Kidney (tissue), 14 donors: ENCODE measurements around the gene MYO5B. TPM values are rescaled to one million over a fixed set of nuclear protein-coding genes. Genes with fewer than 3 reads are reported as not detected.
"Not testable (repeated sequence)": the region's sequence is repeated elsewhere in the genome, so short reads cannot be mapped to it uniquely, and the experiment has no call there.

Experiments
- DNase-seq, 5 donors: peaks; one replicate each; pipeline ENCODE4 v3.0.0-alpha.2; 2013 to 2020
- FAIRE-seq: peaks from 2 replicates; lab custom pipeline; 2012; peaks lifted over from hg19 to GRCh38; lab: Jason Lieb, UNC
- H3K27ac ChIP-seq, 2 donors: one replicate each; pipeline ENCODE4 v1.7.0; 2013; ENCODE audit warnings: low read depth in 2 of 2, low read length in 2 of 2, inconsistent platforms in 1 of 2
- H3K27me3 ChIP-seq: one replicate; pipeline ENCODE4 v1.7.1; 2013; ENCODE audit warnings: low read length, inconsistent platforms; ENCODE audit not compliant: control insufficient read depth, insufficient read depth
- H3K36me3 ChIP-seq, 3 donors: one replicate each; pipeline versions ENCODE4 v1.7.0 to v1.7.1; 2013; ENCODE audit warnings: low read length in 3 of 3, control low read depth in 1 of 3, inconsistent platforms in 1 of 3; ENCODE audit not compliant: insufficient read depth in 3 of 3, control insufficient read depth in 2 of 3
- H3K4me1 ChIP-seq, 3 donors: one replicate each; pipeline versions ENCODE4 v1.7.0 to v1.7.1; 2013; ENCODE audit warnings: low read length in 3 of 3, inconsistent platforms in 1 of 3, low read depth in 1 of 3; ENCODE audit not compliant: control insufficient read depth in 2 of 3, insufficient read depth in 2 of 3
- H3K4me3 ChIP-seq, 3 donors: one replicate each; pipeline versions ENCODE4 v1.7.0 to v1.8.1; 2013; ENCODE audit warnings: low read length in 3 of 3, control low read depth in 1 of 3, inconsistent platforms in 1 of 3
- H3K9ac ChIP-seq, 3 donors: one replicate each; pipeline versions ENCODE4 v1.7.0 to v1.7.1; 2013; ENCODE audit warnings: low read length in 3 of 3, control low read depth in 1 of 3, inconsistent platforms in 1 of 3
- H3K9me3 ChIP-seq, 3 donors: one replicate each; pipeline versions ENCODE4 v1.7.0 to v1.7.1; 2013; ENCODE audit warnings: low read length in 3 of 3, control low read depth in 1 of 3, inconsistent platforms in 1 of 3; ENCODE audit not compliant: control insufficient read depth in 2 of 3, insufficient read depth in 1 of 3
- intact Hi-C: fragments of 100-400 bp; cut with DNase I; formaldehyde crosslinking; loops from one replicate; pipeline ENCODE4 v1.11.1; 2022
- polyA plus RNA-seq: library from polyadenylated mRNA; stranded (reverse); fragments of 350-450 nt; fragmentation: Illumina TruSeq; extraction: RNeasy Lipid Tissue Mini Kit (QIAGEN cat#74804); gene quantifications from one replicate; pipeline ENCODE4 v1.2.3, GENCODE V29; 2014; ENCODE audit warnings: low read depth, low replicate concordance; ENCODE audit not compliant: insufficient read depth
- total RNA-seq: library from RNA; stranded (reverse); fragmentation: NEBNext Ultra II Directional; extraction: Animal tissue kit (Norgen Biotek cat#: 25700); gene quantifications from one replicate; pipeline ENCODE4 v1.2.1, GENCODE V29; 2021
- TF ChIP-seq, protein P1 (sequence below): IDR thresholded peaks from 3 replicates; pipeline ENCODE4 v1.5.1; 2012; ENCODE audit warnings: mild to moderate bottlenecking, moderate library complexity, borderline replicate concordance; ENCODE audit not compliant: insufficient read depth; ENCODE audit errors: extremely low read depth
- donor health status: control.
- donor health status: control.
- donor health status: control.
- donor health status: control.
- donor health status: control.
- donor health status: DM: yes; HTN: yes; CAD: no.
- donor health status: Normal renal cell carcinoma (clear cell type).

Gene MYO5B
- total and polyA plus RNA-seq, 2 donors from 2014 or later, result 17.8 to 43.8 TPM

- intact Hi-C loops, result no loop called here
- Histone ChIP-seq H3K4me3 (peak overlapping the region; percentile 37 to 68 (median 38)), H3K27ac (peak overlapping the region; percentile 27 to 45), H3K36me3 (no peaks in the 10 kb centered on the region), H3K4me1 (peaks cover 0 to 6% (median 2%) of the 10 kb centered on the region in 3 donors), H3K9me3 (peaks cover 0 to 4% (median 4%) of the 10 kb centered on the region in 3 donors), H3K9ac (no peak overlapping the region), H3K27me3 (no peaks in the 10 kb centered on the region)
- FAIRE-seq (no peak), DNase-seq (peak in 3 of 5 donors; percentile 15 to 62 (median 56))
- TF ChIP-seq, protein P1, sequence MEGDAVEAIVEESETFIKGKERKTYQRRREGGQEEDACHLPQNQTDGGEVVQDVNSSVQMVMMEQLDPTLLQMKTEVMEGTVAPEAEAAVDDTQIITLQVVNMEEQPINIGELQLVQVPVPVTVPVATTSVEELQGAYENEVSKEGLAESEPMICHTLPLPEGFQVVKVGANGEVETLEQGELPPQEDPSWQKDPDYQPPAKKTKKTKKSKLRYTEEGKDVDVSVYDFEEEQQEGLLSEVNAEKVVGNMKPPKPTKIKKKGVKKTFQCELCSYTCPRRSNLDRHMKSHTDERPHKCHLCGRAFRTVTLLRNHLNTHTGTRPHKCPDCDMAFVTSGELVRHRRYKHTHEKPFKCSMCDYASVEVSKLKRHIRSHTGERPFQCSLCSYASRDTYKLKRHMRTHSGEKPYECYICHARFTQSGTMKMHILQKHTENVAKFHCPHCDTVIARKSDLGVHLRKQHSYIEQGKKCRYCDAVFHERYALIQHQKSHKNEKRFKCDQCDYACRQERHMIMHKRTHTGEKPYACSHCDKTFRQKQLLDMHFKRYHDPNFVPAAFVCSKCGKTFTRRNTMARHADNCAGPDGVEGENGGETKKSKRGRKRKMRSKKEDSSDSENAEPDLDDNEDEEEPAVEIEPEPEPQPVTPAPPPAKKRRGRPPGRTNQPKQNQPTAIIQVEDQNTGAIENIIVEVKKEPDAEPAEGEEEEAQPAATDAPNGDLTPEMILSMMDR, result no peak
These were observed 383.6 kb downstream of the MYO5B start for GRCh38 chr18:49811151-49811938.

GRCh38 chr18:49808553-49809191 lies 386.3 kb downstream of the MYO5B start:
- intact Hi-C loops, H3K27ac ChIP-seq, H3K36me3 ChIP-seq, H3K4me1 ChIP-seq, H3K27me3 ChIP-seq, H3K9ac ChIP-seq, FAIRE-seq, DNase-seq, H3K4me3 ChIP-seq, H3K9me3 ChIP-seq: not testable (repeated sequence)

- peaks cover 2 to 4% (median 3%) of the 10 kb centered on the region in 3 donors for H3K36me3 ChIP-seq
- no peaks in the 10 kb centered on the region for H3K27me3 ChIP-seq
- H3K4me3 ChIP-seq, result no peak overlapping the region
- peaks cover 0 to 3% (median 0%) of the 10 kb centered on the region in 3 donors for H3K9me3 ChIP-seq
- no peak overlapping the region for H3K27ac ChIP-seq
- intact Hi-C loops, result no loop called here
- DNase-seq, result no peak
- TF ChIP-seq, protein P1, result no peak
- no peak overlapping the region for H3K9ac ChIP-seq
- no peak for FAIRE-seq
- H3K4me1 ChIP-seq, result no peaks in the 10 kb centered on the region
These were observed 390.9 kb downstream of the MYO5B start for GRCh38 chr18:49804096-49804495.

GRCh38 chr18:49802623-49803022 lies 392.3 kb downstream of the MYO5B start:
- Histone ChIP-seq H3K27ac (no peak overlapping the region), H3K4me1 (no peaks in the 10 kb centered on the region), H3K9ac (no peak overlapping the region), H3K36me3 (peaks cover 2 to 4% (median 3%) of the 10 kb centered on the region in 3 donors), H3K9me3 (no peaks in the 10 kb centered on the region), H3K27me3 (no peaks in the 10 kb centered on the region), H3K4me3 (no peak overlapping the region)
- FAIRE-seq (no peak), DNase-seq (no peak)
- TF ChIP-seq, protein P1, result no peak
- intact Hi-C loops, result no loop called here

- H3K27ac ChIP-seq, FAIRE-seq, H3K9ac ChIP-seq, DNase-seq, intact Hi-C loops, H3K36me3 ChIP-seq, H3K9me3 ChIP-seq, H3K4me3 ChIP-seq, H3K4me1 ChIP-seq, H3K27me3 ChIP-seq: not testable (repeated sequence)
These were observed 394.5 kb downstream of the MYO5B start for GRCh38 chr18:49800491-49800890.

GRCh38 chr18:49799806-49800205 lies 395.1 kb downstream of the MYO5B start:
- H3K9ac ChIP-seq, H3K36me3 ChIP-seq, FAIRE-seq, H3K4me1 ChIP-seq, H3K4me3 ChIP-seq, H3K9me3 ChIP-seq, H3K27ac ChIP-seq, DNase-seq, H3K27me3 ChIP-seq, intact Hi-C loops: not testable (repeated sequence)
